ENCODE results near the gene ACSBG1.
A peak's percentile ranks its signal among the peaks of the same experiment; 100 is the strongest.

ACSBG1 gene, protein sequence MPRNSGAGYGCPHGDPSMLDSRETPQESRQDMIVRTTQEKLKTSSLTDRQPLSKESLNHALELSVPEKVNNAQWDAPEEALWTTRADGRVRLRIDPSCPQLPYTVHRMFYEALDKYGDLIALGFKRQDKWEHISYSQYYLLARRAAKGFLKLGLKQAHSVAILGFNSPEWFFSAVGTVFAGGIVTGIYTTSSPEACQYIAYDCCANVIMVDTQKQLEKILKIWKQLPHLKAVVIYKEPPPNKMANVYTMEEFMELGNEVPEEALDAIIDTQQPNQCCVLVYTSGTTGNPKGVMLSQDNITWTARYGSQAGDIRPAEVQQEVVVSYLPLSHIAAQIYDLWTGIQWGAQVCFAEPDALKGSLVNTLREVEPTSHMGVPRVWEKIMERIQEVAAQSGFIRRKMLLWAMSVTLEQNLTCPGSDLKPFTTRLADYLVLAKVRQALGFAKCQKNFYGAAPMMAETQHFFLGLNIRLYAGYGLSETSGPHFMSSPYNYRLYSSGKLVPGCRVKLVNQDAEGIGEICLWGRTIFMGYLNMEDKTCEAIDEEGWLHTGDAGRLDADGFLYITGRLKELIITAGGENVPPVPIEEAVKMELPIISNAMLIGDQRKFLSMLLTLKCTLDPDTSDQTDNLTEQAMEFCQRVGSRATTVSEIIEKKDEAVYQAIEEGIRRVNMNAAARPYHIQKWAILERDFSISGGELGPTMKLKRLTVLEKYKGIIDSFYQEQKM

DNA sequence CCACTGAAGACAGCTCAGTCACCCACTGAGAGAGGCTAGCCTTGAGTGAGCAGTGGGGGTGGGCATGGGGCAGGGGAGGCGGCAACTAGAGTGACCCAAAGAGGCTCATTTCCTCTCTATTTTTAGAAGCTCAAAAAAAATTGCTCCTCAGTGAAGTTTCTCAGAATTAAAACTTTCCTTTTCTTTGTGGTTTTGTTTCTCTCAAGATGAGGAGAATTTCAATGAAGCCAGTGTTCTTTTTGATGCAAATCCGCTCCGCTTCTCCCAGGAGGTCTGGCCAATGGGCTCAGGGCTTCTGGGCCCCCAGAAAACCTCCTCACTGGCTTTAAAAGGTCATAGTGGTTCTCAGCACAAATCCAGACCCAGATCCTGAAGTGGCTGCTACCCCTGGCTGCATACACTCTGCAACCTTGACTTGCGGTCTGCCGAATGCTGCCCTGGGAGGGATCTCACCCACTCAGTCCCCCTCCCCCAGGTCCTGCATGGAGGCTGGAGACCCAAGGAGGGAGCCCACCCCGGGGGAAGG lies at the start of gene ACSBG1:
TSS of gene ACSBG1 (minus strand) at position 51 of the 526 bp plus-strand sequence. CDS start 64 bp downstream, outside the sequence.
- DNase-seq (ENCODE audit: low read depth, low spot score) = no peak

DNA sequence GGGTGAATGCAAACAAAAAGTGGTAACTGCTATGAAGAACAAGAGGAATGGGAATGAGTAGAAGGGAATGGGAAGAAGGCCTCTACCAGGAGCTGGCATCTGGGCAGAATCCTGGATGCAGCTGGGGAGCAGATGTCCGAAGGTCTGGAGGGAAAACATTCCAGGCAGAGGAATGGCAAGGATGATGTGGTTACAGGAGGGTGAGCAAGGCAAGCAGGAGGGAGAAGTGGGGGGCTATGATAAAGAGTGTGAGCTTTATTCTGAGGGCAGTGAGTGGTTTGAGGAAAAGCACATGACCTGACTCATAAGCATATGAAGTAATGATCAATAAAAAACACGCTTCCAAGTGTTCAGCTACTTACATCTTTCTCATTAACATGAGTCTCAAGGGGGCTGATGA lies 48.0 kb upstream of the ACSBG1 start:
- no peak for DNase-seq (ENCODE audit: low read depth, low spot score)

DNA sequence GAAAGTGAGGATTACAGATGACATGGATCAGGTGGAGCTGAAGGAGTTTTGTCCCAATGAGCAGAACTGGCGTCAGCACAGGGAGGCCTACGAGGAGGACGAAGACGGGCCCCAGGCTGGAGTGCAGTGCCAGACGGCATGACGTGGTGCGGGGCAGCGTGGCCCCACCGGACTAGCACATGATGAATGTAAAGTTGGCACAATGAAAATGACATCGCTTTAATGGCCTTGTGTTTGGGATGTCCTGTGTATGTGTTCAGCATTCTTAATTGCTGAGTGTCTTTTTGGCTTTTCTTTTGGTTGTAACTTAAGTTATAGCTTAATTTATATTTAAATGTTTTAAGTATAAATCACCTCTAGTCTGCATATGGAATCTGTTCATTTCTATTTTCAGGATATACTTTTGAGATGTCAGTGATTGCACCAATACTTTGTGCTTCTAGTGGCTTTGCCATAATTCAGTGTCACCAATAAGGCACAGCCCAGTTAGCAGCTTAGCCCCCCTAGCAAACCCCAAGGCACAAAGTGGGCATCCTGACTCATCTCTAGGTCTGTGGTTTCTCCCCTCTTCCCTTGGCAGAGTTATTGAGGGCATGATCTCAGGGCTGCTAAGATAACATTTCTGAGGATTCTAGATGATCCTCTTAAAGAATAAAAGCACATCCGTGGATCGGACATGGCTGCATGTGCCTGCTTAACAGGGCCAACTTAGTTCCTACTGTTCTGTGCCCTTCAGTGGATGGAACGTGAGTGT lies 46.1 kb upstream of the ACSBG1 start:
- no peak for DNase-seq (ENCODE audit: low read depth, low spot score)

DNA sequence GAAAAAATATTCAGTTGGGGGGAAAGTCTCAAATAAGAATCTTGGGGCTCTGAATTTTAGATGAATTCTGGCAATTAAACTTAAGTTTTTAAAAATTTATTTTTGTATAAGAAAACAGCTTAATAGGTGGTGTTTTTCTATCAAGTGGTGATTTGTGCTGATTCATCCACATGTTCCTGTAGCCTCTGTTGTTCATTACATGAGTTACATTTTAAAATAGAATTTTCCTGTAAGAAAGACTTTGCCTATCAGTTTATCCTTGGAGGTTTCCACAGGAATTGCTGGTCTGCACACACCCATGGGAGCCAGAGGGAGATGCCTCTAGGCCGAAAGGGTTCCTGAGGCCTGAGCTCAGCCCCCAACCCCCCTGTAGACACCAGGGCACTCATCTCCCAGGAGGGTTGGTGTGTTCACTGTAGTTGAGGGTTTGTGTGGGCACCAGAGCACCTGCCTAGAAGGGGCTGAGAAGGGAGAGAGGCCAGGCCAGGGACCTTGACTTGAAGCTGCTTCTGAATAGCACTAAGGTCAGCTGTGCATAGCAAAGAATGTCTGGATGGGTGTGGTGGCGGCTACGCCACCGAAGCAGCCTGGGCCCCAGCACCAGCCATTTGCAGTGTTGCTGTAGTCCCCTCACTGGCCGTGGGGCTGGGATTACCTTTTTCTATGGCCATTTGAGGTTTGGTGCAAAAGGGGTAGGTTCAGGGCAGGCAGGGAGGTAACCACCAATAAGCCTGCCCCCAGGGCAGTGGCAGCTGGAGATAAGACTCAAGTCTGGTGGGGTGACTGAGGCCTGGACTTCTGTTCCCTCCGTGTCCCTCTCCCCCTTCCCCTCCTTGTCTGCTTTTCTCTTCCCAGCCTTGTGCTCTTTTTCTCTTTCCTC lies 41.9 kb upstream of the ACSBG1 start:
- DNase-seq (ENCODE audit: low read depth, low spot score) = no peak

DNA sequence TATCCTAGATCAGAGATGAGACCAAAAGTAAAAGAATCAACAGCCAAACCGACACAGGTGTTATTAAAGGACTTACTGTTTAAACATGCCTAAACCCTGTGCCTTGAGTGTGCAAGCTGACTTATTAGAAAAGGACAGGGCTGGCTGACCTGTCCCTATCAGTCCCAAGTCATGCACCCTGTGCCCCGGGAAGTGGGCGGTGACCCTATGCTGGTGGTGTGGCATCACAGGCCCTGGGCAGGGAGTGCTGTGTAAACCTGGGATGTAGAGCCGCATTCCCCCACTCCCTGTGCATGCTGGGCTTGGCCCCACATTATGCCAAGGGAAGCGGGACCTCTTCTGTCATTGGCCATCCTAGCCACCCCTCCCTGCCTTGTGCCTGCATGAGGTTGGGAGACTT lies 40.6 kb upstream of the ACSBG1 start:
- DNase-seq (ENCODE audit: low read depth, low spot score) = no peak

DNA sequence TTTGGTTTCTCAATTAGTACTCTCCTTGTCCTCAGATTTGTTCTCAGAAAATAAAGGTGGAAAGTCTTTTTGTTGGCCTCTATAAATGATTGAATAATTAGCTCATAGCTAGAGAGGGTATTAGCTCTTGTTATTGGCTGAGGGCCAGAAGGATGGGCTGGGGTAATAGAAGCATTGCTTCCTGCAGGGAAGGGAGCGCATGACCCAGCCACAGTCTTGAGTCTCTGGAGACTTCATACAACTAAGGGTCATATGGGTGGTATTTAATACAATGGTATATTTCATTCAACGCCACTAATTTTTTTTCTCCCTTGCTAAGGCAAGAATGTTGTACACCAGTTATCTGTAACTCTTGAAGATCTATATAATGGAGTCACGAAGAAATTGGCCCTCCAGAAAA lies 38.4 kb upstream of the ACSBG1 start:
- no peak for DNase-seq (ENCODE audit: low read depth, low spot score)

DNA sequence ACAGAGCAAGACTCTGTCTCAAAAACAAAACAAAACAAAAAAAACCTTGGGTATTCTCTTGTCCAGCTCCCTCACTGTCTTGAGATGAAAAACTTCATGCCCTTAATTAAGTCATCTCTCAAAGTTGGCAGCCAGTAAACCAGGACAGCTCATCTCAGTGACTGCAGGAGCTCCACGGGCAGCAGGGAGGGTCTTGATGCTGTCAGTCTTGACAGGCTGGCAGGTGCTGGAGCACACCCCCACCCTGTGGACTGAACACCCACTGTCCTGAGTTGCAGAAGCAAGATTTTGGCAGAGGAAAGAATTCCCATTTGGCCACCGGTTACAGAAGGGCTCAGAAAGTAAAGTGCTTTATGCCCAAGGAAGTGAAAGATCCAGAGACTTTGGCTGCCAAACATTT lies 38.0 kb upstream of the ACSBG1 start:
- no peak for DNase-seq (ENCODE audit: low read depth, low spot score)

DNA sequence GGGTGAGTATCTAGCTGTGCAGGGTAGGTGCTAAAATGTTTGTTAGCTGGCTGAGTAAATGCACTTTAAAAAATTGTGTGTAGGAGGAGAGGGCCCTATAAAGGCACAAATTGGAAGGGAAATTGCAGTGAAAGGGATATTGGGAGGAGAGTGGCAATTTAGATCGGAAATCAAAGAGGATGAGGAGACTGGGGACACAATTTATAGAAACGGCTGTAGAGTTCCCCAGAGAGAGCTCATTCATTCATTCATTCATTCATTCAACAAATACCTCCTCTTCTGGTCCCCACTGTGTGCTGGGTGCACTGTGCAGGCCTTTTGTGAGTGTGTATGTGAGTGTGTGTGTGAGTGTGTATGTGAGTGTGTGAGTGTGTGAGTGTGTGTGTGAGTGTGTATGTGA lies 32.4 kb upstream of the ACSBG1 start:
- no peak for DNase-seq (ENCODE audit: low read depth, low spot score)

DNA sequence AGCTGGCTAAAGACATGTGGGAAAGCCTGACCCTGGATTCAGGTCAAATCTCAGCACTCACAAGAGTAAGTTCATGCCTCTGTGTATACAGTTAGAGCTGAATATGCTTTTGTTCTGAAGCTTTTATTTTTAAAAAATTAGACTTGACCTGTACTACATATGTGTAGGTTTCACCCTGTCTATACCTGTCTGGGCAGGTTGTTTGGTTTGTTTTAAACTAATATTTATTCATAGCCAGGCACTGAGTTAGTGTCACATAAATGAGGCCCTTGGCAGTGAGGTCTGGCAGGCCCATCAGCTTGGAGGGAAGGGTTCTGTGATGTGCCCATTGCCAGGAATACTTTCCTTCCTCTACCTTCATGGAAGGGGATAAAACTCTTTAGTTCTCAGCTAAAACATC lies 31.9 kb upstream of the ACSBG1 start:
- no peak for DNase-seq (ENCODE audit: low read depth, low spot score)

DNA sequence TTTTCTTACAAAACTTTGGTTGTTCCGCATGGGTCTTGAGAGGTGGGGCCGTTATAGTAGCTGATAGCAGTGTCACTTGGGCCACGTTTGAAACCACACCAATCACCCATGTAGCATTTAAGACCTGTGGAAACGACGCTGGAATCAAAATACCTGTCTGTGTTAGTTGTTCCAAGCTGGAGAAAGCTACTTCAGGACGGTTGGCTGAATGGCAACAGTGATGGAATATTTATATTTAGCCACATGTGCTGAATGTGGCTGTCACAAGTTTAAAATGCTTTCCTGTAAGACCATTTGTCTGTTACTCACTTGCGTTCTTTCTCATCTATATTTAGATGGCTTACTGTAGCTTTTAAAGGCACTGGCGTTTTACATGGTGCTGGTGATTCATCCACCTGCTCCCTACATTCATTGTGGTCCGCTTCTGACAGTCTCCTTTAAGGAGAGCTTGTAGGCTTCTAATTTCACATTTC lies 31.4 kb upstream of the ACSBG1 start:
- no peak for DNase-seq (ENCODE audit: low read depth, low spot score)

DNA sequence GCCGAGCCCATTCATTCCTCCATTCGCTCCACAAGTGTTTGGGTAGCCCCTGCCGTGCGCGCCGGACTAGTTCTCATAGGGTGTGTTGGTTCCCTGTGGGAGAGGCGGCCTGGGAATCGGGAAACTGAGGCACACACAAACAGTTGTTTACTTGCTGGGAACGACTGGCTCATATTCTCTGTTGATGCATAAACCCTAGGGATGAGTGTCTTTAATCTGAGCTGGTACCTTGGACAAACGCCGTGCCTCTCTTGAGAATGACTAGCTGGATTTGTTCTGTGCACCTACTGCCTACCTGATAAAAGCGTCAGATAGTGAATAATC lies 30.7 kb upstream of the ACSBG1 start:
- DNase-seq (ENCODE audit: low read depth, low spot score) = no peak

DNA sequence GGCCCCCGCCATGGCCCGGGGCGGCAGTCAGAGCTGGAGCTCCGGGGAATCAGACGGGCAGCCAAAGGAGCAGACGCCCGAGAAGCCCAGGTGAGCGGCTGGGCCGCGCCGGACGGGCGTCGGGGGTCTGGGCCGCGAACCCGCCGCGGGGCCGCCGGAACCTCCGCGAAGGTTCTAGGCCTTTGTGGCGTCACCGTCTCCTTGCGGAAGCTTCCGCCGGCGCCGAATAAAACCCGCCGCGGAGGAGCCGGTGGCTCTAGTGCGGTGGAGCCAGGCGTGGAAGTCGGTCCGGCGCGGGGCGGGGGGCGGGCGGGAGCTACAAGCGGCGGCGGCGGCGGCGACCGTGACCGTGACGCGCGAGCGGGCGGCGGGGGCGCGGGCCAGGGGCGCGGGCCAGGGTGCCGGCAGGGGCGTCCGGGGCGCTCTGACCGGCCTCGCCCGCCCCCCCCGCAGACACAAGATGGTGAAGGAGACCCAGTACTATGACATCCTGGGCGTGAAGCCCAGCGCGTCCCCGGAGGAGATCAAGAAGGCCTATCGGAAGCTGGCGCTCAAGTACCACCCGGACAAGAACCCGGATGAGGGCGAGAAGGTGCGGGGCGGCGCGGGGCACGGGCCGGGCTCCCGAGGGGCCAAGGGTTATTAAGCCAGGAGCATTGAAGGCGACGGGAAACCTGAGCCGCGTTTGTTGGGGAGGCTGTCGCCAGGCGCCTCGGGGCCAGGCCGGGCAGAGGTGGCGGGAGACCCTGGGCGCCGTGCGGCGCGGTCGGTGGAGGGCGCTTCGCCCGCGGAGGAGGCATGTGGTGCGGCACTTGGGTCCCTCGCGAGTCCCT lies 30.2 kb upstream of the ACSBG1 start, which contains the start of gene DNAJA4:
TSS of gene DNAJA4 (plus strand) at position 259 of the 833 bp plus-strand sequence. CDS start at position 461, 202 bp downstream.
- DNase-seq (ENCODE audit: low read depth, low spot score) = peak; percentile 21

DNA sequence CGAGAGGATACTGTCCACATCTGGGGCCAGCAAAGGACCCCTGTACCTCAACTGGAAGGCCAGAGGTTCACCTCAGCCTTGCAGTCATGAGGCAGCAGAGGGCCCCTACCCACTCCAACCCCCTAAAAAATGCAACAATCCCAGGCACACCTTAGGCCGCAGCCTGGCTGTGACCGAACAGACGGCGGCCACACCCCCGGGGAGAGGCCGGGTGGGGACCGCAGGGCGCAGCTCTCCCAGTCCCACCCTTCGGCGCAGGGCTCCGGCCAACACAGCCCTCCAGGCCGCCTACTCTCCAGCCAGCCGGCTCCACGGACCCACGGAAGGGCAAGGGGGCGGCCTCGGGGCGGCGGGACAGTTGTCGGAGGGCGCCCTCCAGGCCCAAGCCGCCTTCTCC lies 29.5 kb upstream of the ACSBG1 start:
- no peak for DNase-seq (ENCODE audit: low read depth, low spot score)

DNA sequence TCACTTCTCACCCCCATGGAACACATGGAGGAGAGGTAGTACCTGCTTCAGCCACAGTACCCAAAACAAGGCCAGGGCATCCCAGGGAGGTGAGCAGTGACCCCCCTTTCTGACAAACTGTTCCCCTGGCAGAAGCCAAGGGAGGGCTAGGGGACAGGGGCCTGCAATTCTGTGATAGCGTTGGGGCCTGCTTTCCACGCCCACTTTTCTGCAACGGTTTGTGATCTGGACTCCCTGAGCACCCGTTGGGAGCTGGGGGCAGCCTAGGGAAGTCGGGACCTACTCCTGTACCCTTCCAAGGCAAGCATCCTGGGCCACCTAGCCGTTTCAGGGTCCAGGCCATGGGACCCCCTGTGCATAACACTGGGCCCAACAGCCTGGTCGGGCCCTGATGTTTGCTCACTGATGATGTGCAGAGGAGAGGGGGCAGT lies 29.0 kb upstream of the ACSBG1 start:
- DNase-seq (ENCODE audit: low read depth, low spot score) = no peak

DNA sequence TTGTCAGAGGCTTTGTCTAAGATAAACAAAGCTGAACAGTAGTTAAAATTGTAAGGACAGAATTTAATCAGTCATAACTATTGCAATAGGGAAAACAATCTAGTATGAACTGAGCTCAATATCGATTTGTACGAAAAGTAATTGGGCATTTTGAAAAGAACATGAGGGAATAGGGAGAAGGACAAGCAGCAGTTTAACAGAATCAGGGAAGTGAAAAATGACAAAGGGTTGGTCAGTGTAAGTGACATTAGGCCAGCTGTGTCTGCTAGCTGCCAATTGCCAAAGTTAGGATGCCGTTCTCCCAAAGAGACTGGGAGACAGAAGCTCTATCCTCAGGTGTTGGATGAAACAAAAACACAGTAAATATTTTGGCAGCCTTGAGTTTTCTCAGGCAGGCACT lies 26.7 kb upstream of the ACSBG1 start:
- DNase-seq (ENCODE audit: low read depth, low spot score) = no peak

DNA sequence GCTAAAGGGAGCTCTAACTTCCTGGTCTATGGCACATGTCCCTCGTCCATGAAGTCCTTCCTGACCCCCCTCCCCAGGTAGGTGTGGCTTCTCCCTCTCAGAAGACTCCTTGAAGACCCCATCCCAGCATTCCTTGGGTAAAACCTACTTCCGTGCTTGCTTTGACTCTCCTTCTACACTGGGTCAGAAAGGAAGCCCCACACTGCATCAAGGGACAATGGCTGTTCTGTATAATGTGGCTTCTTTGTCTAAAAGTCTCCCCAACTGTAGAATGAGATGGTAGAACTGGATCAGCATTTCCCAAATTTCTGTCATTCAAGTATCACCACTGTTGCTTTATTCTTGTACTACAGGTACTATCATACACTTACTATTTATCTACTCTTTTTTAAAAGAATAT lies 26.1 kb upstream of the ACSBG1 start:
- DNase-seq (ENCODE audit: low read depth, low spot score) = no peak

DNA sequence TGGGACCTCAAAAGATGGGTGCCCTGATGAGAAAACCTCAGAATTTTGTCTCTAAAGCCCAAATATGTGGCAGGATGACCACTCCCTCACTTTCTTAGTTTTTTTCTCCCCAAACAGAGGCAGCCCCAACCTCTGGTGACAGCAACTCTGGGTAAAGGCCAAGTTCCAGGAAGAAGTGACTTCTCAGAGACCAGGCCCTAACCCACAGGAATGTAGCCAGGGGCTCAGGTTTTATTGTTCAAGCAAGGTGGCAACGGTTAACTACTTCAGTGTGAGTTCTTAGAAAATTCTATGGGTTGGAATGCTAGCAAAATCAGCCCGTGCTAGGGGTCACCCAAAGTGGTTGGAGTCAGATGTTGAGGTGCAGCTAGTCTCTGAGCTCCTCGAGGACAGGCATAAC lies 24.9 kb upstream of the ACSBG1 start:
- no peak for DNase-seq (ENCODE audit: low read depth, low spot score)

DNA sequence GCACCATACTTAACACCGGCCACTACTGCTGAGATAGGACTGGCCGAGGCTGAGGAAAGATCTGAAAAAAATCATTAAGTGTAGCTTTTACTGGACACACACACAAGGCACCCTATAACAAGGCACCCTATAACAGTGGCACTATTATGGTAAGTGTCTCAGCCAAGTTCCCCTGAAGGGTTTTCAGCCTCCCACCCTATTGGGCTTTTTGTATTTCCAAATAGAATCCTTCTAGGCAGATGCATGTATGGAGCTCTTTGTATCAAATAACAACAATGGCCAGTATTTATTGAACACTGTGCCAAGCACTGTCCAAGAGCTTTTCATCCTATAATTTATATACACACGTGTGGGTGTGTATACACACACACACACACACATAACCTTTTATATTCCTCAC lies 23.3 kb upstream of the ACSBG1 start:
- no peak for DNase-seq (ENCODE audit: low read depth, low spot score)

DNA sequence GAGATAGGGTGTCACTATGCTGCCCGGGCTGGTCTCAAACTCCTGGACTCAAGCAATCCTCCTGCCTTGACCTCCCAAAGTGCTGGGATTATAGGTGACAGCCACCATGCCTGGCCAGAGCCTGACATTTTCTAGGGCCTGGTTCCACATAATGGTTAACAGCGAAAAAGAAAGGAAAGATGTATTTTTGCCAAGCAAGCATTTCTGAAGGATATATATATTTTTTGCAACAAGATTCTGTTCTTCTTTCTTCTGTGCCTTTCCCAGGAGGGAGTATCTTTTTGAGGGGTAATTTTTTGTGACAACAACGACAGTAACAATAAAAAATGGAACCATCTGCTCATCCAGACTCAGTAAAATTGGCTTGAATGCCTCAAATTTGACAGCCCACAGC lies 21.7 kb upstream of the ACSBG1 start:
- DNase-seq (ENCODE audit: low read depth, low spot score) = no peak

DNA sequence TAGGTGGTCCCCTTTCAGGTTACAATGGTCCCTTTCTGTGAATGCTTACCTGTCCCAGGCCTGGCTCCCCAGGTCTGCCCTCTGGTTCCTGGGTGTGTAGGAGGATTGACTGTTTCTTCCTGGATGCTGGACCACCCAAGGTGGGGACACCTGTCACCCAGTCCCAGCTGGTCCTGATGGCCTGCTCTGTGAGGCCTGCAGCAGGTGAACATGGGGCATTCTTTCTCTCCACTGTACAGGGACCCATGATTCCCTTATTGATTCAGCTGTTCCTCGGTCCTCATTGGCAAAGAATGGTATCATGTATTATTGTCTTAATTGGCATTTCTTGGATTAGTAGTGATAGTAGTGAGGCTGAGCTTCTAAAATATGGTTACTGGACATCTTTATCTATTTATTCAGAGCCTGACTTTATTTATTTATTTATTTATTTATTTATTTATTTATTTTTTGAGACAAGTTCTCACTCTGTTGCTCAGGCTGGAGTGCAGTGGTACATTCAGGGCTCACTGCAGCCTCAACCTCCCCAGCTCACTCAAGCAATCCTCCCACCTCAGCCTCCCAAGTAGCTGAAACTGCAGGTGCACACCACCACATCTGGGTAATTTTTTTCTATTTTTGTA lies 21.2 kb upstream of the ACSBG1 start:
- DNase-seq (ENCODE audit: low read depth, low spot score) = no peak
